Keratinocyte (primary cell): ENCODE results near the gene IL21R. TPM values are rescaled to one million over a fixed set of nuclear protein-coding genes. Genes with fewer than 3 reads are reported as not detected.

Source experiments
- DNase-seq: peaks from one replicate; pipeline ENCODE4 v3.0.0-alpha.2; 2011; ENCODE audit warnings: low read depth, missing footprints, low spot score
- FAIRE-seq: peaks from 2 replicates; lab custom pipeline; 2011; peaks lifted over from hg19 to GRCh38; lab: Jason Lieb, UNC
- H2AFZ ChIP-seq: 2 replicates; pipeline ENCODE4 v1.6.0; 2012; ENCODE audit warnings: low read length, control low read depth, inconsistent platforms; ENCODE audit not compliant: control insufficient read depth
- H3K27ac ChIP-seq: 2 replicates; pipeline ENCODE4 v1.5.1; 2011; ENCODE audit warnings: low read length; ENCODE audit not compliant: control insufficient read depth, insufficient read depth
- H3K27me3 ChIP-seq: 3 replicates; pipeline ENCODE4 v1.6.0; 2011; ENCODE audit warnings: low read length; ENCODE audit not compliant: control insufficient read depth, insufficient read depth; ENCODE audit errors: extremely low read depth
- H3K36me3 ChIP-seq, 2 experiments: 2 replicates in 1 of 2; 3 replicates in 1 of 2; pipeline ENCODE4 v1.5.1; 2011; ENCODE audit warnings: low read length in 2 of 2, mild to moderate bottlenecking in 1 of 2; ENCODE audit not compliant: control insufficient read depth in 2 of 2, insufficient read depth in 2 of 2; ENCODE audit errors: extremely low read depth in 1 of 2
- H3K4me1 ChIP-seq: 3 replicates; pipeline ENCODE4 v1.5.1; 2011; ENCODE audit warnings: low read length; ENCODE audit not compliant: control insufficient read depth, insufficient read depth; ENCODE audit errors: extremely low read depth
- H3K4me2 ChIP-seq: 3 replicates; pipeline ENCODE4 v1.6.0; 2011; ENCODE audit warnings: low read depth, low read length; ENCODE audit not compliant: control insufficient read depth, insufficient read depth; ENCODE audit errors: extremely low read depth
- H3K4me3 ChIP-seq, 3 experiments: fragments of 200-600 bp in 1 of 3; sonication (generic) in 1 of 3; 2 replicates in 2 of 3; 3 replicates in 1 of 3; pipeline ENCODE4 v1.5.1; 2011 to 2016; ENCODE audit warnings: low read length in 3 of 3, mild to moderate bottlenecking in 3 of 3, control low read depth in 2 of 3, inconsistent platforms in 1 of 3, low read depth in 1 of 3, mixed read lengths in 1 of 3, mixed run types in 1 of 3, moderate library complexity in 1 of 3; ENCODE audit not compliant: control insufficient read depth in 2 of 3, insufficient read depth in 2 of 3; ENCODE audit errors: extremely low read depth in 1 of 3
- H3K79me2 ChIP-seq: 2 replicates; pipeline ENCODE4 v1.6.0; 2012; ENCODE audit warnings: low read length; ENCODE audit not compliant: control insufficient read depth, insufficient read depth
- H3K9ac ChIP-seq: 3 replicates; pipeline ENCODE4 v1.6.0; 2011; ENCODE audit warnings: low read length; ENCODE audit not compliant: control insufficient read depth, insufficient read depth; ENCODE audit errors: extremely low read depth
- H3K9me1 ChIP-seq: 3 replicates; pipeline ENCODE4 v1.6.0; 2011; ENCODE audit warnings: low read length; ENCODE audit not compliant: control insufficient read depth, insufficient read depth; ENCODE audit errors: extremely low read depth
- H3K9me3 ChIP-seq: 2 replicates; pipeline ENCODE4 v1.5.1; 2012; ENCODE audit warnings: low read depth, low read length; ENCODE audit not compliant: control insufficient read depth
- H4K20me1 ChIP-seq: 3 replicates; pipeline ENCODE4 v1.6.0; 2011; ENCODE audit warnings: low read length; ENCODE audit not compliant: control insufficient read depth, insufficient read depth; ENCODE audit errors: extremely low read depth
- CTCF ChIP-seq, 3 experiments: IDR thresholded peaks in 1 of 3; conservative IDR thresholded peaks in 1 of 3; optimal IDR thresholded peaks in 1 of 3; 2 replicates in 2 of 3; 3 replicates in 1 of 3; pipeline versions ENCODE3 to v1.5.1; 2011; ENCODE audit warnings: low read length in 3 of 3, mild to moderate bottlenecking in 3 of 3, moderate library complexity in 2 of 3, control low read depth in 1 of 3, inconsistent platforms in 1 of 3; ENCODE audit not compliant: insufficient read depth in 2 of 3; ENCODE audit errors: extremely low read depth in 1 of 3
- EZH2 ChIP-seq: IDR thresholded peaks from one replicate; pipeline ENCODE4 v1.6.1; 2012; ENCODE audit warnings: inconsistent platforms, mild to moderate bottlenecking, low read length, moderate library complexity
- dilution Hi-C: fragments of 300-500 bp; cut with MboI; formaldehyde crosslinking; loops from one replicate; pipeline ENCODE4 v1.7.0; 2020; ENCODE audit warnings: low sequenced_read_pairs; ENCODE audit not compliant: extremely low pct_ligation_motif_present
- polyA plus RNA-seq, 5 experiments: library from polyadenylated mRNA; depleted of rRNA in 3 of 5; stranded (reverse) in 3 of 5; stranded (forward) in 1 of 5; unstranded in 1 of 5; fragments of >200 nt; gene quantifications; 1 replicate in 1 of 5; 2 replicates in 3 of 5; 3 replicates in 1 of 5; pipeline versions ENCODE4 v1.2.1 to v1.2.3, GENCODE V29; 2011 to 2012; ENCODE audit warnings: missing spikeins in 2 of 5, low read depth in 1 of 5, low replicate concordance in 1 of 5

Gene IL21R
- polyA plus RNA-seq, 1 donor (not counting 4 experiments of a cell fraction or from before 2014, with no cell fraction given) = 0.12 TPM

DNA sequence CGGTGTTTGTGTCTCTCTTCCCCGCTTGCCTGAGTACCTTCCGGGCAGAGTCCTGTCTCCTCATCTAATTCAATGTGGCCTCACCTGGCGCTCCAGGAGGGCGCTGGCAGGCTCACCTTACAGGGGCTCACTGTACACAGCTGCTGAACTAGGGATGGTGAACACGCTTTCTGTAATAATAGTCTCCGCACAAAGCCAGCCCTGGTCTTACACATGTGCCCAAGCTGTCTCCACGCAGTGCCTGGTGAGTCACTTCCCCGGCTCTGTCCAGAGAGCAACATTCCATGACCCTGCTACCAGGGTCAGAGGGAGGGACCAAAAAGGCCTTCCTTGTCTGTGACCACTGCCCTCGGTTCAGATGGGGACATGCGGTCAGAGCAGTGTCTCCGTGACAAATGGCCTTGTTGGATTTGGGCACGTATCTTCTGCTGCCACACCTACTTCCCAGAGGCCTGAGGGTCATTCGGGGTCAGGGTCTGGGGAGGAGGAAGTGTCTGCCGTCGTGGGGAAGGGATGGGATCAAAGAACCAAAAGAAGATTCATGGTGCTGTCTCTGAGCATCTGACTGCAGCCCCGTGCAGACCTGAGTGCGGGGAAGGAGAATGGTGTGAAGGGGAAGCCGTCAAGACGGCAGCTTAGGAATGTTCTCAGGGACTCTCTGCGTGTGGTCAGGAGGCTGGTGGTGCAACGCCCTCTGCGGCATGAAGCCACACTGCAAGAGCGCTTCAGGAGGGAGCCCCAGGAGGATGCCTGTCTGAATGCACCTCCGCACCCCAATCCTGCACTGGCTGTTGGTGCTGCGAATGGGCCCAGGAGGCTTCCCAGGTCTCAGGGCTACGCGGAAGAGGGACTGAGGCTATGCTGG lies 68.8 kb downstream of the IL21R start:
- no peak overlapping the region for H3K4me3 ChIP-seq
- no peak overlapping the region for H3K27ac ChIP-seq
- H3K4me1 ChIP-seq = peaks cover 4% of the 10 kb centered on the region
- no peaks in the 10 kb centered on the region for H3K9me3 ChIP-seq
- peaks cover 4% of the 10 kb centered on the region for H4K20me1 ChIP-seq
- TF ChIP-seq CTCF (optimal IDR thresholded peaks at IDR 0.05 in 1 of 3, IDR thresholded peaks at IDR 0.05 in 1 of 3, conservative IDR thresholded peaks at IDR 0.05 in 1 of 3; ENCODE audit: extremely low read depth in 1 of 3, insufficient read depth in 2 of 3, low read length in 3 of 3) = no peak
- H3K4me2 ChIP-seq = no peak overlapping the region
- H3K27me3 ChIP-seq = no peaks in the 10 kb centered on the region
- peaks cover 28 to 52% of the 10 kb centered on the region in 2 experiments for H3K36me3 ChIP-seq
- H3K9ac ChIP-seq = no peak overlapping the region
- H3K79me2 ChIP-seq = no peaks in the 10 kb centered on the region
- H2AFZ ChIP-seq = no peak overlapping the region
- FAIRE-seq = no peak
- no peak for DNase-seq
- dilution Hi-C loops = no loop called here
- H3K9me1 ChIP-seq = no peaks in the 10 kb centered on the region

DNA sequence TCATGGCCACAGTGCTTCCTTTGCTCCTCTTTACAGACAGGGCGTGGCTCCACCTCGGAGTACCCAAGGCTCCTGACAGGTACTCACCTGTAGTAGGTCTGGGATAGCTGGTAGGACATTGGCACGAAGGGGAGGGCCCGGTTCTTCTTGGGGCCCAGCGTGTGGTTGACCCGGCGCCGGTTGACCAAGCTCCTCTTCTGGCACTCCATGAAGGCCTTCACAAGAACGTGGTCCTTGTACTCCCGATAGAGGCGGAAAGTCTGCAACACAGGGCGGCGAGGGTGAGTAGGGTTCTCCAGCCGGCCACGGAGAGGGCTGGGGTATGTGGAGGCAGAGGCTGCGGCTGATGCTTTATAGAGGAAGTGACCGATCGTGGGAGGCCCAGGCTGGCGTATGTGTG lies 69.7 kb downstream of the IL21R start:
- Histone ChIP-seq H2AFZ (no peak overlapping the region), H3K27me3 (no peaks in the 10 kb centered on the region), H3K27ac (no peak overlapping the region), H3K9ac (no peak overlapping the region), H3K4me3 (no peak overlapping the region), H3K79me2 (no peaks in the 10 kb centered on the region), H3K4me2 (no peak overlapping the region), H3K4me1 (peaks cover 8% of the 10 kb centered on the region), H4K20me1 (peaks cover 4% of the 10 kb centered on the region), H3K36me3 (peaks cover 30 to 59% of the 10 kb centered on the region in 2 experiments), H3K9me3 (no peaks in the 10 kb centered on the region), H3K9me1 (no peaks in the 10 kb centered on the region)
- FAIRE-seq (no peak), DNase-seq (no peak)
- TF ChIP-seq EZH2 = no peak
- TF ChIP-seq CTCF (optimal IDR thresholded peaks at IDR 0.05 in 1 of 3, IDR thresholded peaks at IDR 0.05 in 1 of 3, conservative IDR thresholded peaks at IDR 0.05 in 1 of 3; ENCODE audit: extremely low read depth in 1 of 3, insufficient read depth in 2 of 3, low read length in 3 of 3) = no peak
- dilution Hi-C loops = no loop called here
